D341Med (cell line): ENCODE results near the gene PBX4.
A peak's percentile ranks its signal among the peaks of the same experiment; 100 is the strongest.
"Not testable (repeated sequence)": the region's sequence is repeated elsewhere in the genome, so short reads cannot be mapped to it uniquely, and the experiment has no call there.

ENCODE experiments used
- DNase-seq: peaks from one replicate; pipeline ENCODE4 v3.0.0; 2012; ENCODE audit warnings: low spot score

PBX4 gene

GRCh38 chr19:19618219-19619051, at the start of gene PBX4:
Gene PBX4, minus strand, starts transcription at chr19:19618687. Its CDS starts 58 bp downstream, at chr19:19618629.
- peak; percentile 99 for DNase-seq

GRCh38 chr19:19665420-19665948, 47.0 kb upstream of the PBX4 start:
- not testable (repeated sequence) for DNase-seq

GRCh38 chr19:19663256-19664120, 45.0 kb upstream of the PBX4 start, which contains the start of gene ATP13A1:
Gene ATP13A1, minus strand, starts transcription at chr19:19663676. Its CDS starts 10 bp downstream, at chr19:19663666.
- DNase-seq, result peak; percentile 94

- no peak for DNase-seq
Observed at GRCh38 chr19:19662871-19663255, 44.4 kb upstream of the PBX4 start.

- peak; percentile 16 for DNase-seq
Observed at GRCh38 chr19:19662344-19662743, 43.9 kb upstream of the PBX4 start.

GRCh38 chr19:19661675-19662251, 43.3 kb upstream of the PBX4 start:
- DNase-seq, result peak; percentile 72

- DNase-seq, result no peak
Observed at GRCh38 chr19:19661141-19661674, 42.7 kb upstream of the PBX4 start.

- DNase-seq, result no peak
Observed at GRCh38 chr19:19659646-19660245, 41.3 kb upstream of the PBX4 start.

GRCh38 chr19:19657397-19657783, 38.9 kb upstream of the PBX4 start:
- peak; percentile 86 for DNase-seq

GRCh38 chr19:19656451-19657396, 38.2 kb upstream of the PBX4 start:
- DNase-seq, result peak; percentile 59

- DNase-seq, result no peak
Observed at GRCh38 chr19:19655641-19656343, 37.3 kb upstream of the PBX4 start.

GRCh38 chr19:19655051-19655594, 36.6 kb upstream of the PBX4 start:
- DNase-seq, result no peak

GRCh38 chr19:19654441-19654840, 36.0 kb upstream of the PBX4 start:
- DNase-seq, result peak; percentile 20

- peak; percentile 17 for DNase-seq
Observed at GRCh38 chr19:19653597-19654147, 35.2 kb upstream of the PBX4 start.

- DNase-seq, result peak; percentile 19
Observed at GRCh38 chr19:19652482-19653295, 34.2 kb upstream of the PBX4 start.

- peak; percentile 19 for DNase-seq
Observed at GRCh38 chr19:19651076-19651475, 32.6 kb upstream of the PBX4 start.

- DNase-seq, result no peak
Observed at GRCh38 chr19:19650331-19650730, 31.8 kb upstream of the PBX4 start.

GRCh38 chr19:19649580-19649995, 31.1 kb upstream of the PBX4 start:
- no peak for DNase-seq
